NCI-H1105 treated with DMSO at 0.1 percent for 48 hours (cell line): ENCODE measurements around the gene UGT1A5.
"Not testable (repeated sequence)": the region's sequence is repeated elsewhere in the genome, so short reads cannot be mapped to it uniquely, and the experiment has no call there.

Source experiments
- DNase-seq: peaks from one replicate; lab custom pipeline; 2025; lab: John Stamatoyannopoulos, UW

Gene UGT1A5

DNA sequence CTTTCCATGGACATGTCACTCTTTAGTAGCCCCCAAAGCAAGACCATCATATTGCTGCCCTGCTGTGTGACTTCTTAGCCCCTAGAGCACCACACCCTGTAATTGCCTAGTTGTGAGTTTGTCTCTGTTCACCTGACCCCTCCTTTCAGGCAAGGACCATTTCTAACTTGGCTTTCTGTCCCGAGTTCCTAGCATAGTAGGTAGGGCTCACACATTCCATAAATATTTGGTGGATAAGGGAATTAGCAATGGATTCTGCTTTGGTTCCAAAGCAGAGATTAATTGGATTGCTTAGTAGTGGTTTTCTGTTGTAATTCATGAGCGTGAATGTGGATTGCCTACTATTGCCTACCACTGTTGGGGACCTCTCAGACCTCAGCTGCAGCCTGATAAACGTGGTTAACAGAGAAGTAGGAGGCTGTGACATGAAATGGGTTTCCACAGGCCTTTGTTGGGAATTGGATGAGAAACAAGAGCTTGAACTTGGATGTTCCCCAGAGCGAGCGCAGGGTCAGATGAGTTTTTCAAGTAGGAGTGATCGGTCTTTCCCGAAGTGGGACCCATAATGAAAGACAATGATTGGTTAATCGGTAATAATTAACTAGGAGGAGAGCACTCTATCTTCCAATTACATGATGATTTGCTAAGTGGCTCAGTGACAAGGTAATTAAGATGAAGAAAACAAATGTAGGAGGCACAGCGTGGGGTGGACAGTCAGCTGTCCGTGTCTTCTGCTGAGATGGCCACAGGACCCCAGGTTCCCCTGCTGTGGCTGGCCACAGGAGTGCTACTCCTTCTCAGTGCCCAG is 34.0 kb downstream of the UGT1A5 start:
- no peak for DNase-seq

DNA sequence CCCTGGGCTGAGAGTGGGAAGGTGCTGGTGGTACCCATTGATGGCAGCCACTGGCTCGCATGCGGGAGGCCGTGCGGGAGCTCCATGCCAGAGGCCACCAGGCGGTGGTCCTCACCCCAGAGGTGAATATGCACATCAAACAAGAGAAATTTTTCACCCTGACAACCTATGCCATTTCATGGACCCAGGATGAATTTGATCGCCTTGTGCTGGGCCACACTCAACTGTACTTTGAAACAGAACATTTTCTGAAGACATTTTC is 34.5 kb downstream of the UGT1A5 start:
- DNase-seq, result no peak

DNA sequence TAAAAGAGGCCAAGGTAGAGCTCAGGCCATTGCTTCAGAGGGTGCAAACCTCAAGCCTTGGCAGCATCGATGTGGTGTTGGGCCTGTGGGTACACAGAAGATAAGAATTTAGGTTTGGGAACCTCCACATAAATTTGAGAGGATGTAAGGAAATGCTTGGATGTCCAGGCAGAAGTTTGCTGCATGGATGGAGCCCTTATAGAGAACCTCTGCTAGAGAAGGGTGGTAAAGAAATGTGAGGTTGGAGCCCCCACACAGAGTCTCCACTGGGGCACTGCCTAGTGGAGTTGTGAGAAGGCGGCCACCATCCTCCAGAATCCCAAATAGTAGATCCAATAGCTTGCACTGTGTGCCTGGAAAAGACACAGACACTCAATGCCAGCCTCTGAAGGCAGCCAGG is 38.0 kb downstream of the UGT1A5 start:
- DNase-seq, result not testable (repeated sequence)

DNA sequence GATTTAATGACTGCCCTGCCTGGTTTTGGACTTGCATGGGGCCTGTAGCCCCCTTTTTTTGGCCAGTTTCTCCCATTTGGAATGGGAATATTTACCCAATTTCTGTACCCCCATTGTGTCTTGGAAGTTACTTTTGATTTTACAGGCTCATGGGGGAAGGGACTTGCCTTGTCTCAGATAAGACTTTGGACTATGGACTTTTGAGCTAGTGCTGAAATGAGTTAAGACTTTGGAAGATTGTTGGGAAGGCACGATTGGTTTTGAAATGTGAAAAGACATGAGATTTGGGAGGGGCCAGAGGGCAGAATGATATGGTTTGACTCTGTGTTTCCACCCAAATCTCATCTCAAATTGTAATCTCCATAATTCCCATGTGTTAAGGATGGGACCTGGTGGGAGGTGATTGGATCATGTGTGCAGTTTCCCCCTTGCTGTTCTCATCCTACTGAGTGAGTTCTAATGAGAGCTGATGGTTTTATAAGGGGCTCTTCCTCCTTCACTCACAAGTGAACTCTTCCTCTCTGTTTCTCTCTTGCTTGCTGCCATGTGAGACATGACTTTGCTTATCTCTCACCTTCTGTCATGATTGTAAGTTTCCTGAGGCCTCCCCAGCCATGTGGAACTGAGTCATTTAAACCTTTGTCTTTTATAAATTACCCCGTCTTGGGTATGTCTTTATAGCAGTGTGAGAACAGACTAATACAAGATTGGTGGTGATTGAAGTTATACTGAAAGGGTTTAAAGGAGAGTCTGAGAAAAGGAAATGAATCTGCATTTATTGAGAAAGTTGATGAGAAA is 38.7 kb downstream of the UGT1A5 start:
- DNase-seq, result not testable (repeated sequence)

DNA sequence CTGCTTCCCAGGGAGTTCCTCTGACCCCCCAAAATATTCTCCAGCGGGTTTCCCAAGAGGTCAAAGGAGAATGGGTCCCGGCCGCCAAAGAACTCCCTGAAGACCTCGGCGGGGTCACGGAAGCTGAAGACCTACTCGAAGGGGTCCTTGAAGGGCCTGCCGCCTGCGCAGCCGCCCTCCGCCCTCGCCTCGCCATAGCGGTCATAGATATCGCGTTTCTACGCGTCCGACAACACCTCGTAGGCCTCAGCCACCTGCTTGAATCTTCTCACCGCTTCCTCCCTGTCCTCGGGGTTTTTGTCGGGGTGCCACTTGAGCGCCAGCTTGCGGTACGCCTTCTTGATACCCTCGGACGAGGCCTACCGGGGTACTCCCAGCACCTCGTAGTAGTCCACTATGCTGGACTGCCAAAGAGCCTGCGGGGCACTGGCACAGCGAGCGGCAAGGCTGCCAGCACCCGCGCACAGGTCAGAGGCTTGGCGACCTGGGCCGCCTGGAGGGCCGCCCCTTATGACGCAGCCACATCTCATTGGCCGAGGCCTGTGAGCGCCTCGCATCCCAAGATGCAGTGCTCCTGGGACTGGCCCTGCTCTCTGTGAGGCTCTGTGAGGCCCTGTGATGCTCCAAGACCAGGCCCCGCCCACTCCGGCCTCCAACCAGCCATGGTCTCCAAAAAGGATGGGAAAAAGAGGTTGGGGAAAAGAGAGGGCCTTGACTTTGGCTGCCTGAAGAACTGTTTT is 42.3 kb downstream of the UGT1A5 start:
- no peak for DNase-seq

DNA sequence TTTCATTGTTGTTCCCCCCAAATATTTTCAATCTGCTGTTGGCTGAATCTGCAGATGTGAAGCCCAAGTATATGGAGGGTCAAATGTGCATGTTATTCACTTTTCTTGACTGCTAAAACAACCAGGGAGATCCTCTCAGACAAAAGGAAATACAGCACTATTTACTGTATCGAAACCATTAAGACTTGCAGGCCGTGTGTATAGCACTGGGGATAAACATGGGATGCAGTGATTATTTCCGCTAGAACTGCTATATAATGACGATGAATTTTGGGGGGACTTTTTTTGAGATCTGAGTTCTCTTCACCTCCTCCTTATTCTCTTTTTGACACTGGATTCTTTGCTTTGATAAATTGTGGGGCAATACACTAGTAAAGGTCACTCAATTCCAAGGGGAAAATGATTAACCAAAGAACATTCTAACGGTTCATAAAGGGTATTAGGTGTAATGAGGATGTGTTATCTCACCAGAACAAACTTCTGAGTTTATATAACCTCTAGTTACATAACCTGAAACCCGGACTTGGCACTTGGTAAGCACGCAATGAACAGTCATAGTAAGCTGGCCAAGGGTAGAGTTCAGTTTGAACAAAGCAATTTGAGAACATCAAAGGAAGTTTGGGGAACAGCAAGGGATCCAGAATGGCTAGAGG is 43.8 kb downstream of the UGT1A5 start:
- DNase-seq, result no peak

DNA sequence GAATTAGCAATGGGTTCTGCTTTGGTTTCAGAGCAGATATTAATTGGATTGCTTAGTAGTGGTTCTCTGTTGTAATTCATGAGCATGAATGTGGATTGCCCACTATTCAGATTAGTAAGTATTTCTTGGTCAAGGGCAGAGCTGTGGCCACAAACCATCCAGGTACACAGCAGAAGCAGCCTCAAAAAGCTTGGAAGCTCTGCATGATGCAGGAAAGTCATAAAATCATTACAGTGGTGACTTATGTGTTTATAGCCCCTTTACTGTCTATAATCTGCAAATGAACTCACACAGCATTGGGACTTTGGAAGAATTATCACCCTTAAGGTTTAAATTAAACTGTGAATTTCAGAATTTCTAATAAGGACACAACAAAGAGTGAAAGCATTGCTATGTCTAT is 45.4 kb downstream of the UGT1A5 start:
- no peak for DNase-seq

DNA sequence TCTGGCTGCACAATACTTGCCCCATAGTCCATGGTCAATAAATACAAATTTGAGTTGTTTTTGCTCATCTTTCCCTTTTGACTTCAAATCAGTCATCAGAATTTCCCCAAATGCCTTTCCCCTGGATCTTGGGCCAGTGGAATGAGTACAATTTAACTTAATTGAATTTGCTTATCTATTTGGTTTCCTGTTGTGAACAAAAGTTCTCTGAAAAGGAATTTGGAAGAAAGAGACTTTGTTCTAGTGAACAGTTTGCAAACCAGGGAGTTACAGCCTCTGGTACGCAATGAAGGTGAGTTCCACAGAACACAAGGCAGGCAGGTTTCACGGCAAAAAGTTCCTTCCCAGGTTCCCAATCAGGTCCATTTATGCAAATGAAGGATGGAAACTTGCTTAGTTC is 46.1 kb downstream of the UGT1A5 start:
- no peak for DNase-seq

DNA sequence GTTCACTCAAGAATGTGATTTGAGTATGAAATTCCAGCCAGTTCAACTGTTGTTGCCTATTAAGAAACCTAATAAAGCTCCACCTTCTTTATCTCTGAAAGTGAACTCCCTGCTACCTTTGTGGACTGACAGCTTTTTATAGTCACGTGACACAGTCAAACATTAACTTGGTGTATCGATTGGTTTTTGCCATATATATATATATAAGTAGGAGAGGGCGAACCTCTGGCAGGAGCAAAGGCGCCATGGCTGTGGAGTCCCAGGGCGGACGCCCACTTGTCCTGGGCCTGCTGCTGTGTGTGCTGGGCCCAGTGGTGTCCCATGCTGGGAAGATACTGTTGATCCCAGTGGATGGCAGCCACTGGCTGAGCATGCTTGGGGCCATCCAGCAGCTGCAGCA is 47.3 kb downstream of the UGT1A5 start, which contains the start of gene UGT1A1:
TSS of gene UGT1A1 (plus strand) at position 228 of the 400 bp plus-strand sequence. CDS start at position 246, 18 bp downstream.
- no peak for DNase-seq

DNA sequence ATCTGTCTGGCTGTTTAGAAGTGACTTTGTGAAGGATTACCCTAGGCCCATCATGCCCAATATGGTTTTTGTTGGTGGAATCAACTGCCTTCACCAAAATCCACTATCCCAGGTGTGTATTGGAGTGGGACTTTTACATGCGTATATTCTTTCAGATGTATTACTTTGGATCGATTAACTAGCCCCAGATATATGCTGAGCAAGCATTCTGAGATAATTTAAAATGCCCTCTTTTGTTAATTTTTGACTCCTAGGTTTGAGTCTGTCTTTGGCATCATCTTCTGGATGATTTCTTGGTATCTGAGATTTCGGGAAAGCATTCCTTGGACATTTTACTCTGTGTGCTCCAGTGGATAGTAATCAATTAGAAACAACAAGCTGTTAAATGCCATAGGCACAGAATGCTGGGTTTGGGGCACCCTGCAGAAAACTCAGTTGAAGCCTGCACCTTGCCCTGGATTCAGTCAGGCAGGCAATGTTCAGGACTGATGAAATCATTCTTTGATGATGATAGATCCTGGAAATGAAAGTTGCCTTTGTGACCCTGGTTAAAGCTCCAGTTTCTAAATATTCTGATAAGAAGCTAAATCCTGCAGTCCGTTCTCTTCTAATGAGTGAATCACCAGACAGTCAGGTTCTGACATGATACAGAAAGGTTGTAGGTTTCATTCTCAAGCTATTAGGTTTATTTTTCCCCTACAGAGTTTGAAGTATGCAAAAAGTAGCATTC is 48.5 kb downstream of the UGT1A5 start:
- DNase-seq, result no peak

DNA sequence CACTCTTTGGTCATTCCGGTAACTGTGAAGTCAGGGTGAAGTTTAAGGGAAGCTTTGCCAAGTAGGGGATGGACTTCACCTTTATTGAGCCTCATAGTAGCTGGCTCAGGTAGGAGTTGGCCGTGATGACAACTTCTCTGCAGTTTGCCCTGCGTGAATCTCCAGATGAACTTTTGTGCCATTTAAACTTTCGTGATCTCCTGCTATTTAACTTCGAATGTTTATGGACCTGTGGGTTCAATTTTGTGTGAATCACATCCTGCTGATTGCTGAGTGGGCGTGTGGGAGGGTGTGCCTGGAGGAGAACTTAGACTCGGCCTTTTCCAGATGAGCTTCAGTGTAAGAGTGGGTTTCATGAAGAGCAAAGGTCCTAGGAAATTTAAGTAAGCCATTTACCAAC is 51.6 kb downstream of the UGT1A5 start:
- DNase-seq, result no peak

DNA sequence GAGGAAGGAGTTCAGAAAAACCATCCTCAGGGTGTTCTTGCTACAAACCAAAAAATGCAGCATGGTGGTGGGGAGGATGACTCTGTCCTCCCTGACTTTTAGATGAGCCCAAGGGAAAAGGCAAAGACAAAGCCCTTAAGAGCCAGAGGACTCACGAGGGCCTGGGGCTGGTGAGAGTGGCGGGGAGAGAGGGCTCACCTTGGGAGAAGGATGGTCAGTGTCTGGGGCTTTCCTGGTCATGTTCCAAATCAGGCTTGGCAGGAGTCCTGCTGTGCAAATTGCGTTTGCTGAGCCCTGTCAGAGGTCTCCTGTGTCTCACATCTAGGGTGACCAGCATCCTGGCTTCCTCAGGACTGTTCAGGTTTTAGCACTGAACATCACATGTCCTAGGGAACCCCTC is 52.1 kb downstream of the UGT1A5 start:
- DNase-seq, result no peak

DNA sequence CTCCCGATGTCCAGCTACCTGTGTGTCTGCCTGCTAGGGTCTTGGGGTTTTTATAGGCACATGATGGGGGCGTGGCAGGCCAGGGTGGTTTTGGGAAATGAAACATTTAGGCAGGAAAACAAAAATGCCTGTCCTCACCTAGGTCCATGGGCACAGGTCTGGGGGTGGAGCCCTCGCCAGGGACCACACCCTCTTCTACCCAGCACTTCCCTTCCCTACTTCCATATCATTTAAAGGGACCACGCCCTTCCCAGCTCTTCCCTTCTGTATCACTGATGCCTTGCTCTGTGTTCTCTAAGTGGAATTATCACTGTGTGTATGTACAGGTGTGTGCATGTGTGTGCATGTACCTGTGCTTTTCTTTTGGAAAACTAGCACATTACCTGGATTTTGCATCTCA is 53.7 kb downstream of the UGT1A5 start:
- no peak for DNase-seq

DNA sequence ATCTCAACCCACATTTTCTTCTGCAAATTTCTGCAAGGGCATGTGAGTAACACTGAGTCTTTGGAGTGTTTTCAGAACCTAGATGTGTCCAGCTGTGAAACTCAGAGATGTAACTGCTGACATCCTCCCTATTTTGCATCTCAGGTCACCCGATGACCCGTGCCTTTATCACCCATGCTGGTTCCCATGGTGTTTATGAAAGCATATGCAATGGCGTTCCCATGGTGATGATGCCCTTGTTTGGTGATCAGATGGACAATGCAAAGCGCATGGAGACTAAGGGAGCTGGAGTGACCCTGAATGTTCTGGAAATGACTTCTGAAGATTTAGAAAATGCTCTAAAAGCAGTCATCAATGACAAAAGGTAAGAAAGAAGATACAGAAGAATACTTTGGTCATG is 55.4 kb downstream of the UGT1A5 start:
- no peak for DNase-seq

DNA sequence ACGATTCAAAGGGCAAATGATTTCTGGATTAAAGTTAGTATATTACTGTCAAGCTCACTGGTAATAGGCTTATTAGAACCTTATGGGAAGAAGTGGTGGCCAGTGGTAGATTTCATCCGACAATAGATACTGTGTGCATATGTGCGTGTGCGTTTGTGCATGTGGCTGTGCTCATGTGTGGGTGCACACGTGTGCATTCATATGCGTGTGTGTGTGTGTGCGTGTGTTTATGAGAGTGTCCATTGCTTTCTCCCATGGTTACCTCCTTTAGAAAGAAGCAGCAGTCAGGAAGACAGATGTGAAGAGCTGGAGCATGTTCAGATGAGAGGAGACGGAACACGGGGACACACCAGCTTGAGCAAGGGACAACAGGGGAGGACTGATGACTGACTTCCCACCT is 56.6 kb downstream of the UGT1A5 start:
- DNase-seq, result no peak

DNA sequence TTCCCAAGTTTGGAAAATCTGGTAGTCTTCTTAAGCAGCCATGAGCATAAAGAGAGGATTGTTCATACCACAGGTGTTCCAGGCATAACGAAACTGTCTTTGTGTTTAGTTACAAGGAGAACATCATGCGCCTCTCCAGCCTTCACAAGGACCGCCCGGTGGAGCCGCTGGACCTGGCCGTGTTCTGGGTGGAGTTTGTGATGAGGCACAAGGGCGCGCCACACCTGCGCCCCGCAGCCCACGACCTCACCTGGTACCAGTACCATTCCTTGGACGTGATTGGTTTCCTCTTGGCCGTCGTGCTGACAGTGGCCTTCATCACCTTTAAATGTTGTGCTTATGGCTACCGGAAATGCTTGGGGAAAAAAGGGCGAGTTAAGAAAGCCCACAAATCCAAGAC is 59.4 kb downstream of the UGT1A5 start:
- no peak for DNase-seq

DNA sequence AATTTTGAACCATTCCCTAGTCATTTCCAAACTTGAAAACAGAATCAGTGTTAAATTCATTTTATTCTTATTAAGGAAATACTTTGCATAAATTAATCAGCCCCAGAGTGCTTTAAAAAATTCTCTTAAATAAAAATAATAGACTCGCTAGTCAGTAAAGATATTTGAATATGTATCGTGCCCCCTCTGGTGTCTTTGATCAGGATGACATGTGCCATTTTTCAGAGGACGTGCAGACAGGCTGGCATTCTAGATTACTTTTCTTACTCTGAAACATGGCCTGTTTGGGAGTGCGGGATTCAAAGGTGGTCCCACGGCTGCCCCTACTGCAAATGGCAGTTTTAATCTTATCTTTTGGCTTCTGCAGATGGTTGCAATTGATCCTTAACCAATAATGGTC is 59.9 kb downstream of the UGT1A5 start:
- no peak for DNase-seq

DNA sequence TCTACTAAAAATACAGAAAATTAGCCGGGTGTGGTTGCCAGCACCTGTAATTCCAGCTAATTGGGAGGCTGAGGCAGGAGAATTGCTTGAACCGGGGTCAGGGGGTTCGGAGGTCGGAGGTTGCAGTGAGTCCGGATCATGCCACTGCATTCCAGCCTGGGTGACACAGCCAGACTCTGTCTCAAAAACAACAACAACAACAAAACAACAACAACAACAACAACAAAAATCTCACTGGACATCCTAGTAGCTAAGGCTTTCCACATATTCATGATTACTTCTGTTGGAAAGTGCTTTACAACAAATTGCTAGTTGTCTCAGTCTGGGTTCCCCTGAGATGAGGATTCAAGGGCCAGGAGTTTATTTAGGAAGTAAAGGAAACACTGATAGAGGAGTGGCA is 61.1 kb downstream of the UGT1A5 start:
- DNase-seq, result no peak

DNA sequence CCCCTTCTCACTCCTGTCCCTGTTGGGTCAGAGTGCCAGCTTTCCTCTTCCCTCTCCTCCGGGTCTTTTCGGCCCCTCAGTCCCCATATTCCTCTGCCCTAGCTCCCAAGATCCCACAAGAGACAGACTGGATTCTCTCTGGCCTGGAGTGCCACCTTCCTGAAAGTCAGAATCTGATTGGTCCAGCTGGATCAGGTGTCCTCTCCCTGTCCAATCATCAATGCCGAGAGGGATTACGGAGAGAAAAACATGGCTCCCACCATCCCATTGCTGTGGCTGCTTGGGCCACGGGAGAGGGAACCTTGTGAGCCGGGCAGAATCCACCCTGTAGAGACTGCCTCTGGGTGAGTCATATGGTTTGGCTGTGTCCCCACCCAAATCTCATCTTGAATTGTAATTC is 62.7 kb downstream of the UGT1A5 start:
- DNase-seq, result no peak

DNA sequence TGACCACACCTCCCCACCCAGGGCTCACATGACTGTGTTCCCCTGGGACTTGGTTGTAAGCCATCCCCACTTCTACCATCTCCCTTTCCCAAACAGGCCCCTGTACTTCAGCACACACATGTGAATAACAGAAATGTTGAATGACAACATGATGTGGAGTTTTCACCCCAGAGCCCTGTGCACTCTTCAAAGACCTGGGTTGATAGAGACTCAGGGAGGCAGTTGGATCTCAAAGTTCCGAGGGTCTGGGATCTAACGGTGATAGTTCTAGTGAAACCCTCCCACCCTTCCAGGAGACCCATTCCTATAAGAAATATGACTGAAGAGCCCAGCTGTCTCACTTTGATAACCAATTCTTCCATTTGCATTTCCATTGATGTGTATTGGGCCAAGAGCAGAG is 65.3 kb downstream of the UGT1A5 start, which contains the start of gene MROH2A:
TSS of gene MROH2A (plus strand) at position 301 of the 400 bp plus-strand sequence. CDS start 1,029 bp downstream, outside the sequence.
- no peak for DNase-seq

DNA sequence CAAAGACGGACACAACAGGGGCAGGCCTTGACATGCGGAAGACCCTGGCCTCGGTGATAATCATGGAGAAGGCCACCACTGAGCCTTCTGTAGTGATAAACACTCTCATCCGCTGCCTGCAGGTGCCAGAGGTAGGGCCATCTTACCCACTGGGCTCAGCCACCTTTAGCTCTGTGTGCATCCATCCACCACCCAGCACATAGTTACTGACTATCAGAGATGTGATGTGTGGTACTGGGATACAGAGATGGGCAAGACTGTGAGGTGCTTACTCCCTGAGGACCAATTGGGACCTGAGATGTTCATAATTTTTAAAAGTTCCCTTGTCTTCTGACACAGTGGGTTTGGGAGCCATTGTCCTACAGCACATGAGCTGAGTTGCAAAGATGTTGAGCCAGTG is 67.0 kb downstream of the UGT1A5 start:
- DNase-seq, result no peak

DNA sequence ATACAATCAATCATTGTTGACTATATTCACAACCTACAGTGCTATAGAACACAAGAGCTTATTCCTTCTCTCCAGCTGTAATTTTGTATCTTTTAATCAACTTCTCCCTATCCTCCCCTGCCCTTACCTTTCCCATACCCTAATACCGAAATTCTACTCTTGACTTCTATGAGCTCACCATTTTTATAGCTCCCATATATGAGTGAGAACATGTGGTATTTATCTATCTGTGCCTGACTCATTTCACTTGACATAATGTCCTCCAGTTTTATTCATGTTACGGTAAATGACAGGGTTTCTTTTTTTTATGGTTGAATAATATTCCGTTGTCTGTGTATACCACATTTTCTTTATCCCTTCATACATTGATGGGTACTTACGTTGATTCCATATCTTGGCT is 68.1 kb downstream of the UGT1A5 start:
- no peak for DNase-seq
